ENCODE measurements around the gene NIPBL.

Gene NIPBL

GRCh38 chr5:36919238-36919637, 42.7 kb downstream of the NIPBL start:
- no peak for DNase-seq (ENCODE audit: low spot score)
- TF ChIP-seq CTCF (IDR thresholded peaks at IDR 0.05; ENCODE audit: borderline replicate concordance, control extremely low read depth, extremely low read depth, insufficient read depth, missing control alignments) = no peak
- in situ Hi-C loops (cut with MboI; ENCODE audit: low sequenced_read_pairs, unreplicated experiment) = no loop called here

GRCh38 chr5:36919650-36920049, 43.1 kb downstream of the NIPBL start:
- in situ Hi-C loops (cut with MboI; ENCODE audit: low sequenced_read_pairs, unreplicated experiment) = no loop called here
- DNase-seq (ENCODE audit: low spot score) = no peak
- TF ChIP-seq CTCF (IDR thresholded peaks at IDR 0.05; ENCODE audit: borderline replicate concordance, control extremely low read depth, extremely low read depth, insufficient read depth, missing control alignments) = no peak

- TF ChIP-seq CTCF (IDR thresholded peaks at IDR 0.05; ENCODE audit: borderline replicate concordance, control extremely low read depth, extremely low read depth, insufficient read depth, missing control alignments) = no peak
- in situ Hi-C loops (cut with MboI; ENCODE audit: low sequenced_read_pairs, unreplicated experiment) = no loop called here
- no peak for DNase-seq (ENCODE audit: low spot score)
Observed at GRCh38 chr5:36928947-36929346, 52.4 kb downstream of the NIPBL start.

- in situ Hi-C loops (cut with MboI; ENCODE audit: low sequenced_read_pairs, unreplicated experiment) = no loop called here
- TF ChIP-seq CTCF (IDR thresholded peaks at IDR 0.05; ENCODE audit: borderline replicate concordance, control extremely low read depth, extremely low read depth, insufficient read depth, missing control alignments) = no peak
- DNase-seq (ENCODE audit: low spot score) = no peak
Observed at GRCh38 chr5:36929438-36929837, 52.9 kb downstream of the NIPBL start.

- no peak for TF ChIP-seq CTCF (IDR thresholded peaks at IDR 0.05; ENCODE audit: borderline replicate concordance, control extremely low read depth, extremely low read depth, insufficient read depth, missing control alignments)
- in situ Hi-C loops (cut with MboI; ENCODE audit: low sequenced_read_pairs, unreplicated experiment) = no loop called here
- DNase-seq (ENCODE audit: low spot score) = no peak
Observed at GRCh38 chr5:36932056-36932455, 55.5 kb downstream of the NIPBL start.

- TF ChIP-seq CTCF (IDR thresholded peaks at IDR 0.05; ENCODE audit: borderline replicate concordance, control extremely low read depth, extremely low read depth, insufficient read depth, missing control alignments) = no peak
- no peak for DNase-seq (ENCODE audit: low spot score)
- in situ Hi-C loops (cut with MboI; ENCODE audit: low sequenced_read_pairs, unreplicated experiment) = no loop called here
Observed at GRCh38 chr5:36932699-36933098, 56.1 kb downstream of the NIPBL start.

Data from GM13976 (cell line).